Adrenal gland (tissue), 12 donors: ENCODE data around the gene STARD9. TPM values are rescaled to one million over a fixed set of nuclear protein-coding genes. Genes with fewer than 3 reads are reported as not detected.

Experiments used
- DNase-seq, 7 donors: peaks; one replicate each; pipeline ENCODE4 v3.0.0-alpha.2; 2019 to 2020
- H3K27ac ChIP-seq, 5 donors: fragments of 200-600 bp; sonication (generic) in 4 of 5; 1 replicate in 3 of 5; 2 replicates in 2 of 5; pipeline versions ENCODE4 v1.5.1 to v1.8.0; 2016 to 2020; ENCODE audit warnings: mild to moderate bottlenecking in 1 of 5
- H3K27me3 ChIP-seq: fragments of 200-600 bp; 2 replicates; pipeline ENCODE4 v1.8.0; 2021
- H3K36me3 ChIP-seq, 2 donors: fragments of 200-600 bp; replicated peaks in 1 of 2; 1 replicate in 1 of 2; 2 replicates in 1 of 2; pipeline versions ENCODE4 v1.5.1 to v1.8.0; 2018 to 2022
- H3K4me1 ChIP-seq, 2 donors: fragments of 200-600 bp; replicated peaks in 1 of 2; 1 replicate in 1 of 2; 2 replicates in 1 of 2; pipeline versions ENCODE4 v1.5.1 to v1.8.0; 2018 to 2021
- H3K4me3 ChIP-seq, 4 donors: fragments of 200-600 bp; sonication (generic) in 3 of 4; one replicate each; pipeline ENCODE4 v1.5.1; 2016 to 2018
- H3K9me3 ChIP-seq, 3 donors: fragments of 200-600 bp; sonication (generic) in 1 of 3; replicated peaks in 1 of 3; 1 replicate in 2 of 3; 2 replicates in 1 of 3; pipeline versions ENCODE4 v1.5.1 to v1.8.0; 2016 to 2021
- POLR2A ChIP-seq, 2 donors: fragments of 450-650 bp; IDR thresholded peaks; one replicate each; pipeline ENCODE4 v1.6.1; 2017; ENCODE audit warnings: antibody characterized with exemption in 2 of 2, mild to moderate bottlenecking in 2 of 2, moderate library complexity in 1 of 2
- WGBS, 4 donors: extraction: QIAGEN DNeasy Blood & Tissue Kit in 2 of 4; methylation state at CpG; one replicate each; pipeline versions ENCODE4 v1.1.5 to v1.1.7; 2013 to 2017; 5-methylcytosine and 5-hydroxymethylcytosine counted together
- intact Hi-C, 2 donors: fragments of 100-400 bp; cut with DNase I; formaldehyde crosslinking; loops; one replicate each; pipeline versions ENCODE4 v1.14.1 to v1.15.0; 2022 to 2023
- polyA plus RNA-seq, 3 donors: library from polyadenylated mRNA; stranded (reverse); fragments of 200-250 nt in 2 of 3; fragments of 350-450 nt in 1 of 3; fragmentation: Illumina TruSeq in 1 of 3; extraction: RNeasy Lipid Tissue Mini Kit (QIAGEN cat#74804) in 1 of 3; gene quantifications; one replicate each; pipeline ENCODE4 v1.2.3, GENCODE V29; 2013 to 2014
- total RNA-seq, 9 donors: library from RNA; depleted of rRNA in 4 of 9; stranded (reverse); fragments of >200 nt in 4 of 9; fragments of 120-200 nt in 1 of 9; fragmentation: NEBNext Ultra II Directional in 1 of 9; extraction: Animal tissue kit (Norgen Biotek cat#: 25700) in 1 of 9; gene quantifications; one replicate each; pipeline versions ENCODE4 v1.1.0 to v1.2.4, GENCODE V29; 2013 to 2023
- TF ChIP-seq, protein P1 (sequence below), 6 experiments: fragments of 450-650 bp in 4 of 6; fragments of 200-600 bp in 2 of 6; sonication (generic) in 1 of 6; IDR thresholded peaks; 1 replicate in 5 of 6; 2 replicates in 1 of 6; pipeline versions ENCODE4 v1.5.1 to v1.8.0; 2016 to 2021; ENCODE audit warnings: antibody characterized with exemption in 6 of 6, mild to moderate bottlenecking in 2 of 6, moderate library complexity in 1 of 6
- donor health status: healthy with polysubstance abuse.
- donor health status: Bipolar disorder and iron deficiency.
- donor health status: DM: yes; HTN: yes; CAD: no.
- donor health status: DM: no; HTN: no; CAD: no.
- donor health status: DM: no; HTN: no; CAD: no.
- donor health status: DM: yes; HTN: yes; CAD: no.

Gene STARD9
- total and polyA plus RNA-seq, 12 donors: 0.71 to 8.7 (median 3.5) TPM

DNA sequence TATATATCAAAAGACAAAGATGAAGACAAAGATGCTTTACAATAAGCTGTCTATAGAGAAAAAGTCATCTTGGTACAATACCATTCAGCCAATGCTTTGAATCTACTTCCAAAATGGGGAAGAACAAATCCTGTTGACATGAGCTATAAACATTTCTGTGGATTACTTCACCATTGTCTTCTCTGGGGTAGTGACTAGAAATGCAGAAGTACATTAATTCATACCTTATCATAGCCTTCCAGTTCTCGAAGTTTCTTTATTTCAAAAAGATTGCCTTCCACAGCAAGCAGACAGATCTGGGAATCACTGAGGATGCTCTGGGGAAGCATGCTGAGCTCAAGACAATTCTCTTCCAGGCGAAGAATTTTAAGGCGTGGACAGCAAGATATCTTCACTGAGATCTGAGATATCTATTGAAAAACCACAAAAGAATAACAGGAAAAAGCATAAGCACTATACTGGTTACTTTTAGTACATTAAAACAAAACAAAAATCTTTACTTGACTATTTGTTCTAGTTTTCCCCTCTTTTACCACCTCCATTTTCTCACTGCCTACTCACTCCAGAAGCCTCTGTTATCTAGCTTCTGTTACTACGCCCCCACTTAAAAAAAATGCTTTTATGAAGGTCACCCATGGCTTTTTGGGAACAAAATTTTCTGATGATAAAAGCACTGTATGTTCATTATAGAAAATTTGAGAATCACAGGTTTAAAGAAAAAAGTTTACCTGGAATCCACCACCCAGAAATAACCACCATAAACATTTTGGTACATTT lies 30.4 kb upstream of the STARD9 start:
- WGBS, 4 donors: 79 to 90% (median 83%) methylated on average over 4 of the region's 4 CpGs
- TF ChIP-seq, protein P1, sequence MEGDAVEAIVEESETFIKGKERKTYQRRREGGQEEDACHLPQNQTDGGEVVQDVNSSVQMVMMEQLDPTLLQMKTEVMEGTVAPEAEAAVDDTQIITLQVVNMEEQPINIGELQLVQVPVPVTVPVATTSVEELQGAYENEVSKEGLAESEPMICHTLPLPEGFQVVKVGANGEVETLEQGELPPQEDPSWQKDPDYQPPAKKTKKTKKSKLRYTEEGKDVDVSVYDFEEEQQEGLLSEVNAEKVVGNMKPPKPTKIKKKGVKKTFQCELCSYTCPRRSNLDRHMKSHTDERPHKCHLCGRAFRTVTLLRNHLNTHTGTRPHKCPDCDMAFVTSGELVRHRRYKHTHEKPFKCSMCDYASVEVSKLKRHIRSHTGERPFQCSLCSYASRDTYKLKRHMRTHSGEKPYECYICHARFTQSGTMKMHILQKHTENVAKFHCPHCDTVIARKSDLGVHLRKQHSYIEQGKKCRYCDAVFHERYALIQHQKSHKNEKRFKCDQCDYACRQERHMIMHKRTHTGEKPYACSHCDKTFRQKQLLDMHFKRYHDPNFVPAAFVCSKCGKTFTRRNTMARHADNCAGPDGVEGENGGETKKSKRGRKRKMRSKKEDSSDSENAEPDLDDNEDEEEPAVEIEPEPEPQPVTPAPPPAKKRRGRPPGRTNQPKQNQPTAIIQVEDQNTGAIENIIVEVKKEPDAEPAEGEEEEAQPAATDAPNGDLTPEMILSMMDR (IDR thresholded peaks at IDR 0.05): no peak
- TF ChIP-seq POLR2A (IDR thresholded peaks at IDR 0.05): no peak
- intact Hi-C loops: loop anchor here in 1 of 2 donors (10.0 kb wide), 1 partner anchor 110 kb away; no protein-coding TSS in a partner anchor

DNA sequence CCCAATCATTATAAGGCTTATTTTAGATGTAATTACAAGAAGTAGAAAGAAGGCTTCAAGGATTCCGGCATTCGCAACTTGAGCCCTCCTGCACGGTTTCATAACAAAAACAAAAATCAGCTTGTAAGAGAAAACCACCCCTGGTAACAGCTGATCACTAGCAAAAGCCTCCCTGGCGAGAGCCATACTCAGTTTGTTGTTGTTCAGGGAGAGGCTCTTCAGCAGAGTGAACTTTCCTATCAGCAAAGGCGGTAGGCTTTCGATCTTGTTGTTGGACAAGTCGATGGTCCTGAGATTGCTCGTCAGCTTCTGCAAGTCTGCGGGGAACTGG lies 27.5 kb upstream of the STARD9 start:
- intact Hi-C loops: loop anchor here in 1 of 2 donors (10.0 kb wide), 1 partner anchor 107 kb away; no protein-coding TSS in a partner anchor
- no peaks in the 10 kb centered on the region for H3K27me3 ChIP-seq
- H3K36me3 ChIP-seq: peaks cover 0 to 24% of the 10 kb centered on the region in 2 donors
- H3K9me3 ChIP-seq: no peaks in the 10 kb centered on the region
- 2 to 5% (median 2%) methylated on average over 4 to 9 of the region's 9 CpGs for WGBS, 4 donors
- peak overlapping the region; percentile 83 to 100 (median 88) for H3K4me3 ChIP-seq
- peaks cover 6 to 44% of the 10 kb centered on the region in 2 donors for H3K4me1 ChIP-seq
- TF ChIP-seq POLR2A (IDR thresholded peaks at IDR 0.05): no peak
- TF ChIP-seq, protein P1 (IDR thresholded peaks at IDR 0.05): no peak
- H3K27ac ChIP-seq: peak overlapping the region; percentile 67 to 94 (median 85)
- DNase-seq: no peak

More for the DNA sequence above, 30.4 kb upstream of the STARD9 start:
- no peak for DNase-seq
- no peaks in the 10 kb centered on the region for H3K9me3 ChIP-seq
- peaks cover 0 to 28% of the 10 kb centered on the region in 2 donors for H3K36me3 ChIP-seq
- H3K27me3 ChIP-seq: no peaks in the 10 kb centered on the region
- H3K4me1 ChIP-seq: peaks cover 6 to 37% of the 10 kb centered on the region in 2 donors
- no peak overlapping the region for H3K4me3 ChIP-seq
- H3K27ac ChIP-seq: no peak overlapping the region

DNA sequence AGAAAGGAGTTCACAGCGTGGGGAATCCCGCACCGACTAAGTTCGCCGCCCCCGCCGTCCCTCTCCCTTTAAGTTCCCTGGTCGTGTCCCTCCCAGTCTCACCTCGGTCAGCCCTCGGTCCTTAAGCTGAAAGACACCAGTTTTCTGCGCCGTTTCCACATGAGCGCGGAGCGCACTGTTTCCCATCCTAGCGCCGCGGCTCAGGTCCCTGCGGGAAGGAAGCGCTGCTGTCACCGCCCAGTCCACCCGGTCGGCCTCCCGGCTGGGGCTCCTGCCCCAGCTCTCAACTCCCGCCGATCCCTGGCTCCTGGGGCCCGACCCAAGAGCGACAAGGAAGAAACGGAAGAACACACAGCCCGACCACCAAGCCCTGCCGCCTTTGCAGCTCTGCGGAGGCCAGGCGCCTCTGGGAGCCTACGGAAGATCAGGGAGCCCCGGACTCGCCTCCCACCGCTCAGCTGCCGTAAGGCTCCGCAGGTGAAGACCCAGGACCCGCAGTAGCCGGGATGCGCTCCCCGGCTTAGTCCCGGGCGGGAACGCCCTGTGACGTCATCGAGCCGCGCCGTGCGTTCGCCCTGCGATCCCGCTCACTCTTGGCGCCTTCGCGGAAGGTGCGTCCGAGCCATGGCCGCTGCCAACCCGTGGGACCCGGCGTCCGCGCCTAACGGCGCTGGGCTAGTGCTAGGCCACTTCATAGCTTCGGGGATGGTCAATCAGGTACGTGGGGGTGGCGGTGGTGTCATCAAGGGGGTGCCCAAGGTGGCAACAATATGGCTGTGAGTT lies 27.0 kb upstream of the STARD9 start, which contains the start of the genes HAUS2 and LRRC57:
Gene HAUS2 (plus strand): TSS at position 590 of the 783 bp plus-strand sequence. CDS start 35 bp downstream, at position 625.
Gene LRRC57 (minus strand): TSS at position 545 of the 783 bp plus-strand sequence. CDS start 359 bp downstream, at position 186.
- intact Hi-C loops: loop anchor here in 1 of 2 donors (10.0 kb wide), 1 partner anchor 106 kb away; no protein-coding TSS in a partner anchor
- peaks cover 6 to 44% of the 10 kb centered on the region in 2 donors for H3K4me1 ChIP-seq

More for the DNA sequence above, 27.0 kb upstream of the STARD9 start, which contains the start of the genes HAUS2 and LRRC57:
- peak within 1 kb of the TSS; percentile 83 to 100 (median 88) for H3K4me3 ChIP-seq
- H3K36me3 ChIP-seq: peaks cover 0 to 18% of the 10 kb centered on the region in 2 donors
- H3K27ac ChIP-seq: peak within 1 kb of the TSS; percentile 67 to 94 (median 85)
- no peaks in the 10 kb centered on the region for H3K27me3 ChIP-seq
- WGBS, 4 donors: 0 to 1% (median 1%) methylated on average over 14 to 71 of the region's 71 CpGs
- DNase-seq: peak; percentile 79 to 92 (median 89)
- H3K9me3 ChIP-seq: no peaks in the 10 kb centered on the region
- TF ChIP-seq, protein P1 (IDR thresholded peaks at IDR 0.05): peak in 1 of 6 experiments; percentile 6
- peak; percentile 67 to 79 for TF ChIP-seq POLR2A (IDR thresholded peaks at IDR 0.05)
